H1 (cell line): ENCODE data around the gene ARHGEF39. TPM values are rescaled to one million over a fixed set of nuclear protein-coding genes. Genes with fewer than 3 reads are reported as not detected.
A peak's percentile ranks its signal among the peaks of the same experiment; 100 is the strongest.

Source experiments
- CTCF ChIA-PET: fragments of 300-600 bp; sonication (Branson Sonifier 250); formaldehyde crosslinking; loops from one replicate; lab custom pipeline; 2021; ENCODE audit not compliant: partially characterized antibody; lab: Charles Lee
- POLR2A ChIA-PET: fragments of 300-600 bp; sonication (Branson Sonifier 250); formaldehyde crosslinking; loops from one replicate; lab custom pipeline; 2021; ENCODE audit warnings: inconsistent platforms; ENCODE audit not compliant: partially characterized antibody; lab: Charles Lee
- DNase-seq, 2 experiments: peaks; one replicate each; pipeline versions ENCODE4 v3.0.0 to v3.0.0-alpha.2; 2010 to 2022; ENCODE audit warnings: low spot score in 2 of 2, low read depth in 1 of 2, mixed read lengths in 1 of 2
- FAIRE-seq: peaks from 2 replicates; lab custom pipeline; 2011; peaks lifted over from hg19 to GRCh38; lab: Jason Lieb, UNC
- H2AFZ ChIP-seq: 2 replicates; pipeline ENCODE4 v1.8.1; 2012; ENCODE audit warnings: low read length, inconsistent platforms
- H2AK5ac ChIP-seq: 2 replicates; pipeline ENCODE4 v1.6.1; 2013; ENCODE audit warnings: low read depth, low read length
- H2BK120ac ChIP-seq: replicated peaks from 2 replicates; pipeline ENCODE3; 2013; ENCODE audit warnings: low read depth, low read length, inconsistent platforms
- H2BK12ac ChIP-seq: 2 replicates; pipeline ENCODE4 v1.6.1; 2013; ENCODE audit warnings: low read depth, low read length
- H2BK15ac ChIP-seq: 2 replicates; pipeline ENCODE4 v1.6.1; 2013; ENCODE audit warnings: low read length
- H2BK20ac ChIP-seq: 2 replicates; pipeline ENCODE4 v1.6.1; 2013; ENCODE audit warnings: low read length
- H2BK5ac ChIP-seq: 2 replicates; pipeline ENCODE4 v1.6.1; 2013; ENCODE audit warnings: low read depth, low read length
- H3K14ac ChIP-seq: 2 replicates; pipeline ENCODE4 v1.6.1; 2013; ENCODE audit warnings: inconsistent platforms; ENCODE audit not compliant: insufficient read length
- H3K18ac ChIP-seq: 2 replicates; pipeline ENCODE4 v1.6.1; 2013; ENCODE audit warnings: low read length; ENCODE audit errors: extremely low read depth
- H3K23ac ChIP-seq: 2 replicates; pipeline ENCODE4 v1.6.1; 2013; ENCODE audit warnings: inconsistent platforms; ENCODE audit not compliant: insufficient read length
- H3K23me2 ChIP-seq: 2 replicates; pipeline ENCODE4 v1.6.1; 2013; ENCODE audit warnings: low read depth, low read length
- H3K27ac ChIP-seq: 2 replicates; pipeline ENCODE4 v1.6.1; 2011; ENCODE audit warnings: low read depth, low read length, inconsistent platforms
- H3K27me3 ChIP-seq, 4 experiments: replicated peaks in 1 of 4; 1 replicate in 1 of 4; 2 replicates in 3 of 4; pipeline versions ENCODE4 v1.6.1 to v1.8.1; 2011 to 2013; ENCODE audit warnings: low read length in 3 of 4, mild to moderate bottlenecking in 3 of 4, inconsistent platforms in 2 of 4, mixed read lengths in 2 of 4, moderate library complexity in 1 of 4; ENCODE audit not compliant: control insufficient read depth in 3 of 4, insufficient read depth in 3 of 4; ENCODE audit errors: extremely low read depth in 1 of 4
- H3K36me3 ChIP-seq, 4 experiments: 2 replicates each; pipeline versions ENCODE4 v1.6.1 to v1.8.1; 2011 to 2013; ENCODE audit warnings: mild to moderate bottlenecking in 4 of 4, low read length in 3 of 4, moderate library complexity in 2 of 4, control low read depth in 1 of 4, inconsistent platforms in 1 of 4; ENCODE audit not compliant: insufficient read depth in 4 of 4, control insufficient read depth in 2 of 4
- H3K4ac ChIP-seq: replicated peaks from 2 replicates; pipeline ENCODE3; 2013; ENCODE audit warnings: low read length, low read depth, mixed read lengths, inconsistent platforms; ENCODE audit not compliant: insufficient read length
- H3K4me1 ChIP-seq, 4 experiments: replicated peaks in 1 of 4; 1 replicate in 1 of 4; 2 replicates in 3 of 4; pipeline versions ENCODE4 v1.6.1 to v1.8.1; 2011 to 2013; ENCODE audit warnings: low read length in 3 of 4, inconsistent platforms in 2 of 4, mixed read lengths in 1 of 4; ENCODE audit not compliant: insufficient read depth in 4 of 4, control insufficient read depth in 3 of 4
- H3K4me2 ChIP-seq, 2 experiments: 2 replicates each; pipeline versions ENCODE4 v1.6.1 to v1.8.1; 2011 to 2013; ENCODE audit warnings: low read depth in 2 of 2, low read length in 2 of 2, control low read depth in 1 of 2, inconsistent platforms in 1 of 2, mild to moderate bottlenecking in 1 of 2; ENCODE audit not compliant: insufficient read depth in 1 of 2
- H3K4me3 ChIP-seq, 4 experiments: fragments of 200-600, 300-600 bp in 1 of 4; sonication (generic), shearing (Covaris generic), sonication (Bioruptor Twin) in 1 of 4; 2 replicates each; pipeline versions ENCODE4 v1.5.1 to v1.8.1; 2011 to 2016; ENCODE audit warnings: low read length in 4 of 4, low read depth in 3 of 4, control low read depth in 2 of 4, inconsistent platforms in 2 of 4, mild to moderate bottlenecking in 2 of 4, mixed read lengths in 1 of 4, moderate library complexity in 1 of 4; ENCODE audit not compliant: insufficient read depth in 2 of 4; ENCODE audit errors: extremely low read depth in 1 of 4
- H3K56ac ChIP-seq: replicated peaks from 2 replicates; pipeline ENCODE3; 2013; ENCODE audit warnings: low read depth, mild to moderate bottlenecking, mixed read lengths, low read length, inconsistent platforms; ENCODE audit not compliant: insufficient read length
- H3K79me1 ChIP-seq: 2 replicates; pipeline ENCODE4 v1.6.1; 2013; ENCODE audit warnings: low read depth, low read length, control low read depth
- H3K79me2 ChIP-seq, 2 experiments: 2 replicates each; pipeline versions ENCODE4 v1.6.1 to v1.8.1; 2012 to 2013; ENCODE audit warnings: low read length in 2 of 2, mild to moderate bottlenecking in 2 of 2, inconsistent platforms in 1 of 2; ENCODE audit not compliant: insufficient read depth in 2 of 2, control insufficient read depth in 1 of 2
- H3K9ac ChIP-seq, 4 experiments: replicated peaks in 1 of 4; 1 replicate in 1 of 4; 2 replicates in 3 of 4; pipeline versions ENCODE4 v1.6.1 to v1.8.1; 2011 to 2013; ENCODE audit warnings: low read depth in 3 of 4, low read length in 3 of 4, control low read depth in 2 of 4, mild to moderate bottlenecking in 2 of 4, moderate library complexity in 2 of 4, inconsistent platforms in 1 of 4; ENCODE audit errors: extremely low read depth in 1 of 4
- H3K9me3 ChIP-seq, 2 experiments: 2 replicates each; pipeline versions ENCODE4 v1.6.1 to v1.8.1; 2012 to 2013; ENCODE audit warnings: mild to moderate bottlenecking in 2 of 2, moderate library complexity in 2 of 2, control low read depth in 1 of 2, inconsistent platforms in 1 of 2, low read depth in 1 of 2, low read length in 1 of 2, mixed read lengths in 1 of 2; ENCODE audit not compliant: insufficient read depth in 2 of 2
- H4K20me1 ChIP-seq, 2 experiments: replicated peaks in 1 of 2; 2 replicates each; pipeline versions ENCODE3 to v1.8.1; 2011 to 2013; ENCODE audit warnings: inconsistent platforms in 2 of 2, low read length in 2 of 2, mild to moderate bottlenecking in 1 of 2; ENCODE audit not compliant: insufficient read depth in 2 of 2, control insufficient read depth in 1 of 2
- H4K5ac ChIP-seq: 2 replicates; pipeline ENCODE4 v1.6.1; 2013; ENCODE audit warnings: low read length, low read depth, mixed read lengths, inconsistent platforms; ENCODE audit not compliant: insufficient read length
- H4K8ac ChIP-seq: 2 replicates; pipeline ENCODE4 v1.8.0; 2013; ENCODE audit warnings: mild to moderate bottlenecking, moderate library complexity, low read length, inconsistent platforms; ENCODE audit not compliant: insufficient read depth; ENCODE audit errors: extremely low read depth
- H4K91ac ChIP-seq: replicated peaks from 2 replicates; pipeline ENCODE3; 2013; ENCODE audit warnings: low read length, mixed read lengths, inconsistent platforms; ENCODE audit not compliant: insufficient read length
- CHD1 ChIP-seq: IDR thresholded peaks from 2 replicates; pipeline ENCODE4 v1.6.1; 2012; ENCODE audit warnings: low read depth, low read length, improper control_type of control experiment
- CTCF ChIP-seq, 3 experiments: IDR thresholded peaks; 1 replicate in 2 of 3; 2 replicates in 1 of 3; pipeline versions ENCODE4 v1.5.1 to v1.6.1; 2011; ENCODE audit warnings: low read length in 3 of 3, mild to moderate bottlenecking in 3 of 3, inconsistent platforms in 2 of 3, low read depth in 1 of 3, moderate library complexity in 1 of 3; ENCODE audit not compliant: insufficient read depth in 1 of 3; ENCODE audit errors: control extremely low read depth in 1 of 3
- HDAC2 ChIP-seq, 2 experiments: fragments of 300-600 bp in 1 of 2; sonication (generic) in 1 of 2; IDR thresholded peaks; 2 replicates each; pipeline ENCODE4 v1.6.1; 2011 to 2012; ENCODE audit warnings: low read depth in 2 of 2, low read length in 2 of 2, mild to moderate bottlenecking in 2 of 2, moderate library complexity in 2 of 2, borderline replicate concordance in 1 of 2, inconsistent platforms in 1 of 2
- WGBS, 2 experiments: shearing (Covaris generic) in 1 of 2; methylation state at CpG; one replicate each; pipeline versions ENCODE4 v1.1.6 to v1.1.7; 2013 to 2015; ENCODE audit warnings: low lambda C conversion rate in 2 of 2, mixed read lengths in 2 of 2, inconsistent platforms in 1 of 2, low coverage in 1 of 2, missing lambda C conversion rate in 1 of 2; ENCODE audit not compliant: insufficient replicate concordance in 2 of 2, insufficient coverage in 1 of 2, insufficient read length in 1 of 2; ENCODE audit errors: extremely low coverage in 1 of 2, missing lambda C conversion rate in 1 of 2; 5-methylcytosine and 5-hydroxymethylcytosine counted together
- polyA plus RNA-seq, 7 experiments: library from polyadenylated mRNA; depleted of rRNA in 3 of 7; stranded (reverse) in 5 of 7; unstranded in 2 of 7; fragments of >200 nt in 5 of 7; fragments of 200-250 nt in 2 of 7; gene quantifications; 1 replicate in 5 of 7; 2 replicates in 1 of 7; 4 replicates in 1 of 7; pipeline versions ENCODE4 v1.2.1 to v1.2.3, GENCODE V29; 2011 to 2013; ENCODE audit warnings: missing spikeins in 2 of 7, mixed read lengths in 2 of 7
- total RNA-seq: library from RNA; stranded (reverse); fragmentation: NEBNext Ultra II Directional; extraction: Animal tissue kit (Norgen Biotek cat#: 25700); gene quantifications from 2 replicates; pipeline ENCODE4 v1.2.1, GENCODE V29; 2021

ARHGEF39 gene
- total and polyA plus RNA-seq, 2 of the 8 experiments (the other 6 are each of a cell fraction or from before 2014, with no cell fraction given) = 18.6 to 18.7 TPM

- Histone ChIP-seq H4K5ac (no peak overlapping the region), H3K36me3 (peaks cover 6 to 32% (median 13%) of the 10 kb centered on the region in 4 experiments), H3K27ac (no peak overlapping the region), H3K9ac (no peak overlapping the region; a peak in 1 of 7 replicates), H3K27me3 (peaks cover 0 to 7% (median 0%) of the 10 kb centered on the region in 4 experiments; a peak in 1 of 7 replicates), H2AFZ (no peak overlapping the region), H4K91ac (no peak overlapping the region), H3K79me1 (peaks cover 2% of the 10 kb centered on the region; the same call in 1 of the 2 replicates), H2AK5ac (no peak overlapping the region), H3K4me3 (peak overlapping the region in 3 of 4 experiments; percentile 70 to 92 (median 87); a peak in 5 of 8 replicates), H4K20me1 (peaks cover 2 to 6% of the 10 kb centered on the region in 2 experiments), H2BK120ac (no peak overlapping the region), H2BK20ac (no peak overlapping the region), H3K79me2 (no peaks in the 10 kb centered on the region; a peak in 1 of 4 replicates), H2BK12ac (no peak overlapping the region), H3K18ac (no peak overlapping the region), H2BK5ac (no peak overlapping the region), H3K4me2 (peak overlapping the region; percentile 77 to 92; a peak in 3 of 4 replicates), H3K9me3 (no peaks in the 10 kb centered on the region), H3K23me2 (peaks cover 10% of the 10 kb centered on the region), H4K8ac (no peak overlapping the region), H3K4ac (no peak overlapping the region), H3K56ac (no peak overlapping the region), H3K4me1 (peaks cover 0 to 3% (median 2%) of the 10 kb centered on the region in 4 experiments), H3K23ac (no peak overlapping the region), H2BK15ac (no peak overlapping the region), H3K14ac (no peak overlapping the region)
- FAIRE-seq = no peak
- DNase-seq = no peak
- CTCF ChIA-PET = interaction anchor here (0.9 to 15.9 kb wide), 11 partner anchors 11 to 97 kb away, joined by 3 to 347 read pairs (median 9); partner anchors contain the start of genes CA9, CREB3, SIT1 and TLN1
- POLR2A ChIA-PET = interaction anchor here (1.0 to 7.9 kb wide), 7 partner anchors 10 to 69 kb away, joined by 3 to 84 read pairs (median 6); partner anchors contain the start of gene TPM2
- TF ChIP-seq HDAC2 (IDR thresholded peaks at IDR 0.05; ENCODE audit: borderline replicate concordance in 1 of 2, low read depth in 2 of 2, low read length in 2 of 2) = no peak
- no peak for TF ChIP-seq CHD1
- TF ChIP-seq CTCF (IDR thresholded peaks at IDR 0.05; ENCODE audit: control extremely low read depth in 1 of 3, insufficient read depth in 1 of 3, low read depth in 1 of 3, low read length in 3 of 3) = no peak
- 97% methylated on average over 3 of the region's 3 CpGs; no CpG with 5 or more reads in 1 of the 2 experiments for WGBS, 2 experiments
These were observed 5.7 kb downstream of the ARHGEF39 start for GRCh38 chr9:35659340-35659739.
